SK-N-SH (cell line): ENCODE data around the gene C3orf33. TPM values are rescaled to one million over a fixed set of nuclear protein-coding genes. Genes with fewer than 3 reads are reported as not detected.

Experiments
- CTCF ChIA-PET: fragments of 300-600, 350-600 bp; formaldehyde crosslinking; extraction: SDS; loops from one replicate; lab custom pipeline; 2021; lab: Yijun Ruan, JAX
- POLR2A ChIA-PET: fragments of 350-600 bp; sonication (Branson Sonifier 250); formaldehyde crosslinking; extraction: SDS; loops from one replicate; lab custom pipeline; 2020; ENCODE audit warnings: antibody characterized with exemption, inconsistent platforms; lab: Yijun Ruan, JAX
- DNase-seq: peaks from one replicate; pipeline ENCODE4 v3.0.0; 2012
- H2AFZ ChIP-seq: fragments of 200-600 bp; sonication (generic); 2 replicates; pipeline ENCODE4 v1.8.1; 2016; ENCODE audit warnings: antibody characterized with exemption, mild to moderate bottlenecking, low read depth
- H3F3A ChIP-seq: fragments of 200-600 bp; sonication (generic); replicated peaks from 2 replicates; pipeline ENCODE3; 2016; ENCODE audit warnings: antibody characterized with exemption, mild to moderate bottlenecking; ENCODE audit not compliant: insufficient read depth
- H3K27ac ChIP-seq, 2 experiments: fragments of 200-500 bp in 1 of 2; fragments of 200-600 bp in 1 of 2; sonication (Bioruptor generic) in 1 of 2; sonication (generic), shearing (Covaris generic) in 1 of 2; 2 replicates each; pipeline versions ENCODE4 v1.5.1 to v1.6.1; 2014 to 2016; ENCODE audit warnings: low read depth in 2 of 2, inconsistent platforms in 1 of 2, low read length in 1 of 2, mild to moderate bottlenecking in 1 of 2, mixed read lengths in 1 of 2
- H3K27me3 ChIP-seq: fragments of 200-600 bp; sonication (generic), shearing (Covaris generic); 2 replicates; pipeline ENCODE4 v1.6.1; 2016; ENCODE audit warnings: mixed run types; ENCODE audit not compliant: insufficient read depth
- H3K36me3 ChIP-seq, 2 experiments: fragments of 200-500 bp in 1 of 2; fragments of 200-600 bp in 1 of 2; sonication (Bioruptor generic) in 1 of 2; sonication (generic) in 1 of 2; replicated peaks in 1 of 2; 2 replicates each; pipeline versions ENCODE3 to v1.5.1; 2014 to 2016; ENCODE audit warnings: low read length in 1 of 2, mild to moderate bottlenecking in 1 of 2; ENCODE audit not compliant: insufficient read depth in 2 of 2, control insufficient read depth in 1 of 2
- H3K4me1 ChIP-seq, 2 experiments: fragments of 200-500 bp in 1 of 2; fragments of 200-600 bp in 1 of 2; sonication (Bioruptor generic) in 1 of 2; sonication (generic), shearing (Covaris generic) in 1 of 2; 2 replicates each; pipeline versions ENCODE4 v1.5.1 to v1.6.1; 2014 to 2016; ENCODE audit warnings: low read depth in 1 of 2, low read length in 1 of 2, mixed run types in 1 of 2; ENCODE audit not compliant: insufficient read depth in 2 of 2, control insufficient read depth in 1 of 2
- H3K4me2 ChIP-seq: fragments of 200-600 bp; sonication (generic), shearing (Covaris generic); 2 replicates; pipeline ENCODE4 v1.6.1; 2017; ENCODE audit warnings: mixed run types
- H3K4me3 ChIP-seq, 2 experiments: fragments of 200-500 bp in 1 of 2; fragments of 200-600 bp in 1 of 2; sonication (Bioruptor generic) in 1 of 2; sonication (generic), shearing (Covaris generic) in 1 of 2; 2 replicates each; pipeline versions ENCODE4 v1.5.1 to v1.8.1; 2014 to 2016; ENCODE audit warnings: low read depth in 2 of 2, inconsistent platforms in 1 of 2, low read length in 1 of 2, mild to moderate bottlenecking in 1 of 2, mixed read lengths in 1 of 2, moderate library complexity in 1 of 2
- H3K79me2 ChIP-seq: fragments of 200-600 bp; sonication (generic); 2 replicates; pipeline ENCODE4 v1.8.1; 2017; ENCODE audit warnings: mild to moderate bottlenecking; ENCODE audit not compliant: insufficient read depth
- H3K9ac ChIP-seq: fragments of 200-600 bp; sonication (generic); 2 replicates; pipeline ENCODE4 v1.6.1; 2017; ENCODE audit warnings: mixed run types
- H3K9me2 ChIP-seq: fragments of 200-600 bp; sonication (generic); 2 replicates; pipeline ENCODE4 v1.6.1; 2017; ENCODE audit warnings: mixed run types
- H3K9me3 ChIP-seq: fragments of 200-600 bp; sonication (generic); 2 replicates; pipeline ENCODE4 v1.6.1; 2017; ENCODE audit warnings: mixed run types, mild to moderate bottlenecking, moderate library complexity
- H4K20me1 ChIP-seq: fragments of 200-600 bp; sonication (generic); 2 replicates; pipeline ENCODE4 v1.6.1; 2017; ENCODE audit warnings: mild to moderate bottlenecking, mixed run types; ENCODE audit not compliant: insufficient read depth
- CTCF ChIP-seq: fragments of 200-600 bp; sonication (generic); IDR thresholded peaks from 2 replicates; pipeline ENCODE4 v1.6.1; 2017; ENCODE audit warnings: antibody characterized with exemption, mild to moderate bottlenecking, moderate library complexity
- FOSL2 ChIP-seq: IDR thresholded peaks from 2 replicates; pipeline ENCODE4 v1.4.0; 2012; ENCODE audit warnings: low read depth, mild to moderate bottlenecking, moderate library complexity, borderline replicate concordance
- FOXM1 ChIP-seq: IDR thresholded peaks from 2 replicates; pipeline ENCODE4 v1.4.0; 2012; ENCODE audit warnings: low read depth, mild to moderate bottlenecking
- GATA2 ChIP-seq: sonication (generic); formaldehyde crosslinking; IDR thresholded peaks from 2 replicates; pipeline ENCODE4 v1.5.0; 2020; ENCODE audit warnings: mild to moderate bottlenecking, missing genetic modification reagents
- JUND ChIP-seq: IDR thresholded peaks from 2 replicates; pipeline ENCODE4 v1.4.0; 2012
- MEF2A ChIP-seq: IDR thresholded peaks from 2 replicates; pipeline ENCODE4 v1.4.0; 2012; ENCODE audit warnings: low read depth, borderline replicate concordance
- MXI1 ChIP-seq: IDR thresholded peaks from 2 replicates; pipeline ENCODE4 v1.6.1; 2012; ENCODE audit warnings: mild to moderate bottlenecking, low read depth, low read length, improper control_type of control experiment
- NFIC ChIP-seq: IDR thresholded peaks from 2 replicates; pipeline ENCODE4 v1.4.0; 2012; ENCODE audit warnings: borderline replicate concordance
- PBX3 ChIP-seq: IDR thresholded peaks from 2 replicates; pipeline ENCODE4; 2012
- RCOR1 ChIP-seq: fragments of 150-350 bp; IDR thresholded peaks from 2 replicates; pipeline ENCODE4 v1.6.1; 2017; ENCODE audit warnings: antibody characterized with exemption, low read length
- RFX5 ChIP-seq: IDR thresholded peaks from 2 replicates; pipeline ENCODE4 v1.6.1; 2012; ENCODE audit warnings: mild to moderate bottlenecking, improper control_type of control experiment, low read length
- SIN3A ChIP-seq: IDR thresholded peaks from 2 replicates; pipeline ENCODE4 v1.6.1; 2012; ENCODE audit warnings: low read depth, mild to moderate bottlenecking, low read length, moderate library complexity, borderline replicate concordance
- SMC3 ChIP-seq: IDR thresholded peaks from 2 replicates; pipeline ENCODE4 v1.6.1; 2012; ENCODE audit warnings: low read depth, low read length, improper control_type of control experiment
- TAF1 ChIP-seq: IDR thresholded peaks from 2 replicates; pipeline ENCODE4 v1.6.1; 2012; ENCODE audit warnings: low read depth, mild to moderate bottlenecking, low read length, moderate library complexity, borderline replicate concordance
- TCF12 ChIP-seq: IDR thresholded peaks from 2 replicates; pipeline ENCODE4 v1.4.0; 2012
- USF1 ChIP-seq: IDR thresholded peaks from 2 replicates; pipeline ENCODE4 v1.4.0; 2012; ENCODE audit warnings: low read depth, borderline replicate concordance
- YY1 ChIP-seq: IDR thresholded peaks from 2 replicates; pipeline ENCODE4 v1.4.0; 2012; ENCODE audit warnings: low read depth, mild to moderate bottlenecking
- ZBTB33 ChIP-seq: IDR thresholded peaks from 2 replicates; pipeline ENCODE4 v1.4.0; 2012; ENCODE audit warnings: low read depth, borderline replicate concordance
- WGBS: methylation state at CpG from one replicate; pipeline ENCODE4 v1.1.6; 2017; ENCODE audit warnings: low lambda C conversion rate; 5-methylcytosine and 5-hydroxymethylcytosine counted together
- polyA plus RNA-seq, 3 experiments: library from polyadenylated mRNA; depleted of rRNA; stranded (reverse); fragments of >200 nt; gene quantifications; 2 replicates each; pipeline ENCODE4 v1.2.3, GENCODE V29; 2012
- TF ChIP-seq, protein P1 (sequence below): IDR thresholded peaks from 2 replicates; pipeline ENCODE4 v1.6.1; 2012; ENCODE audit warnings: mild to moderate bottlenecking, low read depth, low read length, moderate library complexity

Gene C3orf33
- polyA plus RNA-seq, 1 of the 3 experiments (the other 2 are of a cell fraction) = 2.9 TPM

DNA sequence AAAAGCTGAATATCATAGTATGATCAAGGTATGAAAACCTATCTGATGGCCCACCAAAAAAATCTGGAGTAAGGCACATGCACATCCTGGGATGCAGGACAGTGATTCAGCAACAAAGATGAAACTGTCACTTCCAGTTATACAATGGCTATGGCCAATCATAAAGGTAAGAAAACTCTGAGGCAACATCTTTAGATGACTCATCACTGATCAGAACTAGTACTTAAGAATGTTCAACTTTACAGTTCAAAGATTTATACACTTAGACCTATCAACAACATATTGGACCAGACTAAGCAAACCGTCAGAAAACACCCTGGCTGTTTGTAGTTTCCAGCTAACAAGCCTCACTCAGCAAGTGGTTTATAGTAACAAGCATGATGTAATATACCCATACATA, 39.9 kb downstream of the C3orf33 start:
- 83% methylated on average over 1 of the region's 1 CpG for WGBS
- no peak for DNase-seq
- no peak overlapping the region for H3K4me2 ChIP-seq
- H3K9me3 ChIP-seq = no peaks in the 10 kb centered on the region
- no peaks in the 10 kb centered on the region for H3K79me2 ChIP-seq
- ChIA-PET POLR2A (no interaction called here), CTCF (interaction anchor here (1.3 to 1.5 kb wide), 2 partner anchors 10 to 40 kb away, joined by 4 to 6 read pairs; partner anchors contain the start of gene C3orf33)
- no peaks in the 10 kb centered on the region for H3K4me1 ChIP-seq
- TF ChIP-seq YY1 (no peak), NFIC (no peak), GATA2 (no peak), RCOR1 (no peak)
- no peak overlapping the region for H3K4me3 ChIP-seq
- no peak overlapping the region for H3K9ac ChIP-seq
- H3K36me3 ChIP-seq = peaks cover 0 to 9% of the 10 kb centered on the region in 2 experiments
- H2AFZ ChIP-seq = no peak overlapping the region
- no peaks in the 10 kb centered on the region for H3K9me2 ChIP-seq
- no peak overlapping the region for H3K27ac ChIP-seq
- H3K27me3 ChIP-seq = no peaks in the 10 kb centered on the region
- no peaks in the 10 kb centered on the region for H4K20me1 ChIP-seq
- no peaks in the 10 kb centered on the region for H3F3A ChIP-seq

DNA sequence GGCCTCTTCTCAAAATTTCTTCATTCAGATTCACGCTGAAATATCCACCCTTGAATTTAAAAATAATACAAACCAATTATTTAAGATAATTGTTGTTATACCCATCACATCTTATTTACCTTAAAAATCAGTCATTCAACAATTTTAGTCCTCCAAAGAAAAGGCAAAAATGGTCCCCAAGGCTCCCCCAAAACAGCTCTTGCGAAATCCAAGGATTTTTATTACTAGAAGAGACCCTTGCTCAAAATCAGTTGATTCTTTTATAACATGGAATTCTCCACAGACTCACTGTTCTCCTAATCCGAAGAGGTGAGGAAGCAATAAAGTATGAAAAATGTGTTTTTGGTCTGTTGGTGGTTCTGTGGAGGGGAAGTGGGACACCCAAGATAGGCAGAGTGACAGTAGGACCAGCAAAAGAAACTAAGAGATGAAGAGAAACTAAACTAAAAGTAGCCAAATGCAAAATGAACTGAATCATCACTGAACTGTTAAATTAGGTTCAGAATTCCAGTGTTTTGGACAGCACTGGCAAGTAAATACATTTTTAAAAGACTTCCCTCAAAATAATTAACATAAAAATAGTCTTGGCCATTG, 42.1 kb downstream of the C3orf33 start:
- Histone ChIP-seq H3K27ac (no peak overlapping the region), H3K9me2 (no peaks in the 10 kb centered on the region), H3K4me3 (no peak overlapping the region), H2AFZ (no peak overlapping the region), H3K36me3 (peaks cover 0 to 9% of the 10 kb centered on the region in 2 experiments), H3K4me1 (no peaks in the 10 kb centered on the region), H3K9me3 (no peaks in the 10 kb centered on the region), H3K27me3 (no peaks in the 10 kb centered on the region), H3F3A (no peaks in the 10 kb centered on the region), H3K79me2 (no peaks in the 10 kb centered on the region), H3K4me2 (no peak overlapping the region), H3K9ac (no peak overlapping the region), H4K20me1 (no peaks in the 10 kb centered on the region)
- WGBS = 91% methylated on average over 3 of the region's 3 CpGs
- ChIA-PET POLR2A (no interaction called here), CTCF (no interaction called here)
- DNase-seq = no peak
- TF ChIP-seq MEF2A = no peak
- no peak for TF ChIP-seq RFX5
- no peak for TF ChIP-seq ZBTB33
- TF ChIP-seq, protein P1, sequence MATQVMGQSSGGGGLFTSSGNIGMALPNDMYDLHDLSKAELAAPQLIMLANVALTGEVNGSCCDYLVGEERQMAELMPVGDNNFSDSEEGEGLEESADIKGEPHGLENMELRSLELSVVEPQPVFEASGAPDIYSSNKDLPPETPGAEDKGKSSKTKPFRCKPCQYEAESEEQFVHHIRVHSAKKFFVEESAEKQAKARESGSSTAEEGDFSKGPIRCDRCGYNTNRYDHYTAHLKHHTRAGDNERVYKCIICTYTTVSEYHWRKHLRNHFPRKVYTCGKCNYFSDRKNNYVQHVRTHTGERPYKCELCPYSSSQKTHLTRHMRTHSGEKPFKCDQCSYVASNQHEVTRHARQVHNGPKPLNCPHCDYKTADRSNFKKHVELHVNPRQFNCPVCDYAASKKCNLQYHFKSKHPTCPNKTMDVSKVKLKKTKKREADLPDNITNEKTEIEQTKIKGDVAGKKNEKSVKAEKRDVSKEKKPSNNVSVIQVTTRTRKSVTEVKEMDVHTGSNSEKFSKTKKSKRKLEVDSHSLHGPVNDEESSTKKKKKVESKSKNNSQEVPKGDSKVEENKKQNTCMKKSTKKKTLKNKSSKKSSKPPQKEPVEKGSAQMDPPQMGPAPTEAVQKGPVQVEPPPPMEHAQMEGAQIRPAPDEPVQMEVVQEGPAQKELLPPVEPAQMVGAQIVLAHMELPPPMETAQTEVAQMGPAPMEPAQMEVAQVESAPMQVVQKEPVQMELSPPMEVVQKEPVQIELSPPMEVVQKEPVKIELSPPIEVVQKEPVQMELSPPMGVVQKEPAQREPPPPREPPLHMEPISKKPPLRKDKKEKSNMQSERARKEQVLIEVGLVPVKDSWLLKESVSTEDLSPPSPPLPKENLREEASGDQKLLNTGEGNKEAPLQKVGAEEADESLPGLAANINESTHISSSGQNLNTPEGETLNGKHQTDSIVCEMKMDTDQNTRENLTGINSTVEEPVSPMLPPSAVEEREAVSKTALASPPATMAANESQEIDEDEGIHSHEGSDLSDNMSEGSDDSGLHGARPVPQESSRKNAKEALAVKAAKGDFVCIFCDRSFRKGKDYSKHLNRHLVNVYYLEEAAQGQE = no peak
- TF ChIP-seq FOXM1 = no peak
- no peak for TF ChIP-seq CTCF
- no peak for TF ChIP-seq FOSL2
- TF ChIP-seq USF1 = no peak
- no peak for TF ChIP-seq JUND
- TF ChIP-seq SMC3 = no peak
- TF ChIP-seq PBX3 = no peak
- TF ChIP-seq TCF12 = no peak
- TF ChIP-seq RCOR1 = no peak
- no peak for TF ChIP-seq MXI1
- no peak for TF ChIP-seq TAF1
- TF ChIP-seq SIN3A = no peak
